NCI-H345 (cell line): ENCODE data around the gene HSPBAP1.
"Not testable (repeated sequence)": the region's sequence is repeated elsewhere in the genome, so short reads cannot be mapped to it uniquely, and the experiment has no call there.

Experiments used
- DNase-seq: peaks from one replicate; lab custom pipeline; 2025; lab: John Stamatoyannopoulos, UW

The HSPBAP1 gene

DNA sequence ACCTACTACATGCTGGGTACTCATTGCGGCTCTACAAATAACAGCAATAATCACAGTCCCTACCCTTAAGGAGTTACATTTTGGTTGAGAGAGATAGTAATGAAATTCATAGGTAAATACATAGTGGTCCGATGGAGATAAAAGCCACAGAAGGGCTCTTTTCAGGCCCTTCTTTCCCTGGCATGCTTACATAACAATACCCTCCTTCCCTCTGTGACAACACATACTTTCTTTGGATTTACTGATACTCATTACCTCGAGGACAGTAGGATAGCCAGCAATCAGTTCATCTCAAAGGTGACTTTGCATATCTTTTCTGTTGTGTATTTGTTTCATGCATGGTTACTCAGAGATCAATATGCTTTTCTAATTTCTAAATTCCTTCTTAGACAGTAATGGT lies 54.5 kb downstream of the HSPBAP1 start:
- no peak for DNase-seq

DNA sequence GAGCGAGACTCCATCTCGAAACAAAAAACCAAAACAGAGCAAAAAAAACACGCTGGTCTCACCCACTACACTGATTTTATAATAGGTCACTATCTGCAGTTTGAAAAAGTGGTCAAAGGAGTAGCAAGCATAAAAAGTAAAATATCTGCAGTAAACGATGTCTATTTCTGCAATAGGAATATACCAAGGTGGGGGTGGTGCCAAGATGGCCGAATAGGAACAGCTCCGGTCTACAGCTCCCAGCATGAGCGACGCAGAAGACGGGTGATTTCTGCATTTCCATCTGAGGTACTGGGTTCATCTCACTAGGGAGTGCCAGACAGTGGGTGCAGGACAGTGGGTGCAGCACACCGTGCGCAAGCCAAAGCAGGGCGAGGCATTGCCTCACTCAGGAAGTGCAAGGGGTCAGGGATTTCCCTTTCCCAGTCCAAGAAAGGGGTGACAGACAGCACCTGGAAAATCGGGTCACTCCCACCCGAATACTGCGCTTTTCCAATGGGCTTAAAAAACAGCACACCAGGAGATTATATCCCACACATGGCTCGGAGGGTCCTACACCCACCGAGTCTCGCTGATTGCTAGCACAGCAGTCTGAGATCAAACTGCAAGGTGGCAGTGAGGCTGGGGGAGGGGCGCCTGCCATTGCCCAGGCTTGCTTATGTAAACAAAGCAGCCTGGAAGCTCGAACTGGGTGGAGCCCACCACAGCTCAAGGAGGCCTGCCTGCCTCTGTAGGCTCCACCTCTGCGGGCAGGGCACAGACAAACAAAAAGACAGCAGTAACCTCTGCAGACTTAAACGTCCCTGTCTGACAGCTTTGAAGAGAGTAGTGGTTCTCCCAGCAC lies 60.7 kb downstream of the HSPBAP1 start:
- DNase-seq, result not testable (repeated sequence)

DNA sequence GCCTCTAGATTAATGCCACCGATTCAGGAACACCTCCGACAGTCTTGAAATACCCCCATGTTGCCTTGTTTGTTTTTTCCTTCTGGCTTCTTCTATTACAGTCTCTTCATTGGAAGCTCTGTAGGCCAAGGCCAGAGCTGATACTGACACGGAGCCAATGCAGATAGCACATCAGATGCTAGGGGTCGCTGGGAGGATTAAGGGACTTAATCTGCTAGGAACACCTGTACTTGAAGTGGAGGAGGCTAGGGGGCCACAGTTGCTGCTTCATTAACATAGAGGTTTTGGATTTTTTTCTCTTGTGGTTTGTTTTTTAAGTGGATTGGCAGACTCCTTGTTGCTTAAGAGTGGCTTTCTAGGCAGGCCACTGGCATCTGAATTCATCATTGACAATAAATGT lies 63.4 kb downstream of the HSPBAP1 start:
- no peak for DNase-seq

DNA sequence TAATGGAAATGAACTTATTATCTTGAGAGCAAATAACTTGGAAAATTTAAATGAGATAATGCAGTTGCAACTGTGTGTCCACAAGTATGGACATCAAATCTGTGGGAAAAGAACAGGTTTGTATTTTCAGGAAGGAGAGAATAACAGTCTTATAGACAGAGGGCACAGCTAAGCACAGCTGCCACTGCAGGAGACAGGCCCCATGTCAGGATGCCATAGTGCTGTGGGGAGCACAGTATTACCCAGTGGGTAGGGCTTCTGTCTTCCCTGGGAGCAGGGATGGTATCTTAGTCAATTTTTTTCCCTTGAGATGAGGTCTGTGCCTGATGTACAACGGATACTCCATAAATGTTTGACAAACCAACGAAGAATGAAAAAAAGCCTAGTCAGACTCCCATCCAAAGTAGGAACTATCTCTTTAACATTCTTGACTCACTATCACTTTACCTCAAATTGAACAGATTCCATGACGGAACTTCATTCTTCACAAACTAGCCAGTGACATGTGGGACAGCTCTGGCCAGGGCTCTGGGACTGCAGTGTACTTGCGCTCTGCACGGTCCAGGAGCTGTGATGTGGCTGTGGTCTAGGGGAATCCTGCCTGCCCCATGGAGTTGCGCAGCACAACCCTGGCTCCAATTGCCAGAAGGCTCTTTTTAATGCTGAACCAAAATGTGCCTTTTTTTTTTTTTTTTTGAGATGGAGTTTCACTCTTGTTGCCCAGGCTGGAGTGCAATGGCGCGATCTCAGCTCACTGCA lies 64.7 kb downstream of the HSPBAP1 start:
- DNase-seq, result no peak

DNA sequence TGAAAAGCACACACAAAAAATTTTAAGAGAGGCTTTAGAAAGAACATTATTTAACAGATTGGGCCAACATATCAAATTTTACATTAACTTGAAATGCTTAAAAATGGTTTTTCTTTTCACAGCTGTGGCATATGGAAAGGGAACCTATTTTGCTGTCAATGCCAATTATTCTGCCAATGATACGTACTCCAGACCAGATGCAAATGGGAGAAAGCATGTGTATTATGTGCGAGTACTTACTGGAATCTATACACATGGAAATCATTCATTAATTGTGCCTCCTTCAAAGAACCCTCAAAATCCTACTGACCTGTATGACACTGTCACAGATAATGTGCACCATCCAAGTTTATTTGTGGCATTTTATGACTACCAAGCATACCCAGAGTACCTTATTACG lies 65.4 kb downstream of the HSPBAP1 start:
- no peak for DNase-seq

DNA sequence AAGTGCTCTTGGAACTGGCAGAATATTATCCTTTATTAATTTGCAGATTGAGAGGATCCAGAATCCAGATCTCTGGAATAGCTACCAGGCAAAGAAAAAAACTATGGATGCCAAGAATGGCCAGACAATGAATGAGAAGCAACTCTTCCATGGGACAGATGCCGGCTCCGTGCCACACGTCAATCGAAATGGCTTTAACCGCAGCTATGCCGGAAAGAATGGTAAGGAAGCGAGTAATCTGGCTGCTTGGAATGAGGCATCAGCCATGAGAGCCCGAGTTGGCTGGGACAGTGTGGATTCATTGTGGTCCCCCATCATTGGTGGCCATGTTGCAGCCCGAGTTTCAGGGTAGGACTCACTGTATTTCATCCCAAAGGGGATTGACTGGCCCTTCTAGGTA lies 65.9 kb downstream of the HSPBAP1 start:
- DNase-seq, result no peak

DNA sequence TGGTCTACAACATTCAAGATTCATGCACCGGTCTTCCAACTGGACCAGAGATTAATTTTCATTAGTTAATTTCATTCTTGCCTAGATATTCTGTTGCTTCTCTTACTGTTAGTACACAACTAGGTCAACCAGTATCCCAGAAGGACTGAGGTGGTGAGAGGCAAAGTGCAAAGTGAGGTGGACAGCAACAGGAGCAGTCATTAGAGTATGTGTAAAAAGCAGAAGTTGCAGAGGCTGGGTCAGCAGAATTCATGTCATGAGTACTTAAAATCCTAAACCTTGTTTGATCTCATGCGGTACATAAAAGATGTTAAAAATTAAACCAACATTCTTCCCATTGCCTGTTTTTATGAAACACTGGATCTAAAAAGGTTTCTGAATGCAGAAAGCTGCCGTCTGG lies 66.3 kb downstream of the HSPBAP1 start:
- no peak for DNase-seq

DNA sequence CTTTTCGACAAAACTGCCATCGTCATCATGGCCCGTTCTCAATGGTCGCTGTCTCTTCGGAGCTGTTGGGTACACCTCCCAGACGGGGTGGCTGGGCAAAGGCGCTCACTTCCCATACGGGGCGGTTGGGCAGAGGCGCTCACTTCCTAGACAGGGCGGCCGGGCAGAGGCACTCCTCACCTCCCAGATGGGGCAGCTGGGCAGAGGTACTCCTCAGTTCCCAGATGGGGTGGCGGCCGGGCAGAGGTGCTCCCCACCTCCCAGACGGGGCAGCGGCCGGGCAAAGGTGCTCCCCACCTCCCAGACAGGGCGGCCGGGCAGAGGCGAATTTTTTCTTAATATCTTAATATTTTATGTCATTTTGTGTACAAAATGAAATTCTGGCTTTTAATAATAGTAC lies 68.5 kb downstream of the HSPBAP1 start:
- DNase-seq, result no peak

DNA sequence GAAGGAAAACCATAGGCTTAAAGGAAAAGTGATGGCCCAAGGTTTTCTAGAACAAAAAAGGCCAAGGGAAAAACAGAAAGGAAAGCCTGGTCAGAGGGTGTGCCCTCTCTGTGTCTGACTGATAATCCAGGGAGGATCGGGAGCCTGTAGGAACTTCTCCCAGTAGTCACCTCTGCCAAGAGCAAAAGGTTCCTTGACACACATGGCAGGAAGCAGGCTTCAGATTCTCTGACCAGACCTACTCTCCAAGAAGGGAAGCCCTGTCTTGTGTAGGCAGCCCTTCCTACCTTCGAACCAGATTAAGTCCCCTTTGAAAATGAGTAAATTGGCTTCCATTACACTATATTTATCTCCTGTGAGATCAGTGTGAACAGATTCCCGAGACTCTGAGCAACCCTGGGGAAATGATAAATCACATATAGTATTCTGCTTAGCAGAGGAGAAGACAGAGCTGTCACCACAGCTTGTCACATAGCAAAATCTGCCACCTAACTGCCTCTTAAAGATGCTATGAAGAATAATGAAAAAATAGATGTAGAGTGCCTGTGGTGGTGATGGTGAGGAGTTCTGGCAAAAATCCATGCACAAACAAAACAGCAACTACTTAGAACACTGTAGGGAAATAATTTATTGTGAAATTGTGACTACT lies 74.2 kb downstream of the HSPBAP1 start:
- DNase-seq, result no peak

DNA sequence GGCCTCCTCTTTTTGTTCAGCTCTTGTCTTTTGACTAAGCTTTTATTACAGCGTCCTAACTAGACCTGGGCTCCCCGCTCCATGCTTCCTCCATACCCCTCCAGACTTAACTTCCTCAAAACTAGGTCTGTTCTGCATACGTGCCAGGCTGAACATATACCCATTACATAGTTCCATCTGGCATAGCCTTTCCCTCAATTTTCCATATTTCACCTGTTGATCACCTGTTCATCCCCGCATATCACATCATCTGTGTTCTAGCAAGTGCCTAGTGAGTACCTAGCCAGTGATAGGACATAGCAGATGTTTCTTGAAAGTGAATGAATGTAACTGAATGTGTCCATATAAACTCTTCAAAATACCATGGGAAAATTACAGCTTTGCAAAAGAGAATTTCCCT lies 77.0 kb downstream of the HSPBAP1 start:
- no peak for DNase-seq

DNA sequence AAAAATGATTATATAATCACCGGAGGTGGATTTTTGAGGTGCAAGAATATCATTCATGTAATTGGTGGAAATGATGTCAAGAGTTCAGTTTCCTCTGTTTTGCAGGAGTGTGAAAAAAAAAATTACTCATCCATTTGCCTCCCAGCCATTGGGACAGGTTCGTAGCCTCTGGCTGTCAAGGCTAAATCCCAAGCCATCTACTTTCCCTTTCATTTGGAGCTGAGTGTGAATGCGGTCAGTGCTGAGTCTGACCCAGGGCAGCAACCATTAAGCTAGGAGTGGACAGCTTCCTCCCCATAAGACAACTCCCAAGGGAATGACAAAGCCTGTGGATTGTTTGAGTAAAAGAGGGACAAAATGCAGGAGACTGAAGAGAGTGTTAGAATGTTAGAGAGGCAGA lies 79.4 kb downstream of the HSPBAP1 start:
- no peak for DNase-seq

DNA sequence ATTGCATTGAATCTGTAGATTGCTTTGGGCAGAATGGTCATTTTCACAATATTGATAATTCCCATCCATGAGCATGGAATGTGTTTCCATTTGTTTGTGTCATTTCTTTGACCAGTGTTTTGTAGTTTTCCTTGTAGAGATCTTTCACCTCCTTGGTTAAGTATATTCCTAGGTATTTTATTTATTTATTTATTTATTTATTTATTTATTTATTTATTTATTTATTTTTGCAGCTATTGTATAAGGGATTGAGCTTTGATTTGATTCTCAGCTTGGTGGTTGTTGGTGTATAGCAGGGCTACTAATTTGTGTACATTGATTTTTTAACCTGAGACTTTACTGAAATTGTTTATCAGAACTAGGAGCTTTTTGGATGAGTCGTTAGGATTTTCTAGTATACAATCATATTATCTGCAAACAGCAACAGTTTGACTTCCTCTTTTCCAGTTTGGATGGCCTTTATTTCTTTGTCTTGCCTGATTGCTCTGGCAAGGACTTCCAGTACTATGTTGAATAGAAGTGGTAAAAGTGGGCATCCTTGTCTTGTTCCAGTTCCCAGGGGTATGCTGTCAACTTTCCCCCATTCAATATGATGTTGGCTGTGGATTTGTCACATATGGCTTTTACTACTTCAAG lies 82.9 kb downstream of the HSPBAP1 start:
- not testable (repeated sequence) for DNase-seq

DNA sequence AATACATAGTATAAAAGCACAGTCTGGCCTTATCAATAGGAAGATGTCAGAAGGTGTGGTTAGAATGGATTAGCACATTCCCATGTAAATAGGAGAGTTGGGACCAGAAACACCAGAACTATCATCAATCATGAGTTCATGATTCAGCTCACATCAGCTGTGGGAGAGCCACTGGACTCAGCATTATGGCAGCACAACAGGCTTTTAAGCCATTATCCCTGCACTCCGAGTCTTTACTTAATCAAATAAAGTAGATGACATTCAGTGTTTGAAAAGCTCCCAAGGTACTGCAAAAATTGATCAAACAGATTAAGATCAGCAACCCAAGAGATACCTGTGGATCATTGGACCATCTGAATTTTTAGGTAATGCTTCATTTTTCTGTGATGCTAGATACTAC lies 88.3 kb downstream of the HSPBAP1 start:
- DNase-seq, result no peak

DNA sequence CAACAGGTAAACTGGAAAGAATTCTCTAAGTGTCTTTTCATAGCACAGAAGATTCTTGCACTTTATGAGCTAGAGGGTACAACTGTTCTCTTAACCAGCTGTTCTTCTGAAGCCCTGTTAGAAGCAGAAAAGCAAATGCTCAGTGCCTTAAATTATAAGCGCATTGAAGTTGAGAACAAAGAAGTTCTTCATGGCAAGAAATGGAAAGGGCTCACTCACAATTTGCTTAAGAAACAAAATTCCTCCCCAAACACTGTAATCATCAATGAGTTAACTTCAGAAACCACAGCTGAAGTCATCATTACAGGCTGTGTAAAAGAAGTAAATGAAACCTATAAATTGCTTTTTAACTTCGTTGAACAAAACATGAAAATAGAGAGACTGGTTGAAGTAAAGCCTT lies 93.4 kb downstream of the HSPBAP1 start:
- no peak for DNase-seq

DNA sequence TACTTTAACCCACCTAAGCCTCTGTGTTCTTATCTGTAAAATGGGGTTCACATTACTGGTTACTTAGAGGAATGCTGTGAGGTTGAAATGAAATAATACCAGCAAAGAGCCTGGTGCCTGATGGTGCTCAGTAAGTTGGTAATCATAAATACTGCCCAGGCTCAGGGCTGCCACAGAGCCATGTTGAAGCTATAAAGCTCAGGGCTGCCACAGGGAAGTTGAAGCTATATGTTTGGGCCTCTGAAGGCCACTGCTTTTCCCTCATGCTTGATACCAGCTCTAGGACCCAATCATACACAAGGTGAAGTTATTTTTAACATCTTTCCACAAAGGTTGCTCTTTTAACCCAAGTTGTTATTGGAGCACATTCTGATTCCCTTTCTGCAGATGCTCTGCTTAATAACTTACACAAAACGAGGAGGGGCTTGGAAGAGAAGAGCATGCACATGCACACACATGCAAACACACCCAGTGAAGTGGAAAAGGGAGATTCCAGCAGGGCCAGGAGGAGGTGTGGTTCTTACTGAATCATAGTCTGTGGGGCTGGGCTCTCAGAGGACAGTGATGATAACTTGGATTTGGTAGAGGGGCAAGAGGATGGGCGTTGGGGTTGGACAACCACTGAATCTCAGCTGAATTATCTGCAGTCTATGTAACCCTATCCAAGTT lies 95.5 kb downstream of the HSPBAP1 start:
- DNase-seq, result no peak

DNA sequence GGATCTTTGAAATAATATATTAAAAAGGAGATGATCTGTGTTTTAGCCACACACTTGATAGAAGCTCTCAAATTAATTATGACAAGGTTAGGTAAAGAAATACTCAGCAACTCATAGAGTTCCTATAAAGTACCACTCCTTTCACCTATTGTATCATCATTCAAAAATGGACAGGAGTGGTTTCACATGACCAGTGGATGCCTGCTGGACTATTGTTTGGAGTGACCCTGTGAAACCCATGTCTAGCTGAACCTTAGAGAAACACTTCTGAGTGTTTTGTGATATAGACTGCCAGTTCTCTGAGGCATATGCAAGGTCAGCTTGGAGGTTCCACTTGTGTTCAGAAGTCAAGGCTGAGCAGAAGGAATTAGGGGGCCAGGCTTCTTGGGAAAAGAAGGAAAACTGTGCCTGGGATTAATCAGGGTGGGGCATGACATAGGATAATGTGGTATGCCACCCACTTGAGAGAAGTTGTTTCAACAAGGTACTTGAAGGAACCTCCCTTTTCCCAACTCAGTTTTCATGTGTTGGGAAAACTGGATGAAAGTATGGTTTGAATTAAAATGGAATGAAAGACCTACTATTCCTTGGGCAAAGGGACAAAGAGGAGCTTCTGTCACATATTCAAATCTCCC lies 97.6 kb downstream of the HSPBAP1 start:
- no peak for DNase-seq

DNA sequence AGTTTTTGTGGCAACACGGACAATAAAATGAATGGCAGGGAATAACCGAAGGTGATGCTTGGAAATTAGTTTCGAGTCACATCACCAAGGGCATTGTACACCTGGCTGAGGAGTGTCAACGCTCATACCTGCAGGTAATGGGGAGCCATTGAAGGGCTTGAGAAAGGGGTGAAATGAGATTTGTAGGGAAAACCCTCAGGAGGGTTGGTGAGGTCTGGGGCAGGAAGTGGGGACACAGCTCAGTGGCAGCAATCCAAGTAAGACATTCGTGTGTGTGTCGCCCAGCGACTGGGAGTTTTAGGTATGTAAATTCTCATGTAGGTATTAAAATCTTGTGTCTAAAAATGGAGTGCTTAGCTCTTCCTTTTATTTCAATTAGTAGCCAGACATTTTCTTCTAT lies 98.7 kb downstream of the HSPBAP1 start:
- no peak for DNase-seq

DNA sequence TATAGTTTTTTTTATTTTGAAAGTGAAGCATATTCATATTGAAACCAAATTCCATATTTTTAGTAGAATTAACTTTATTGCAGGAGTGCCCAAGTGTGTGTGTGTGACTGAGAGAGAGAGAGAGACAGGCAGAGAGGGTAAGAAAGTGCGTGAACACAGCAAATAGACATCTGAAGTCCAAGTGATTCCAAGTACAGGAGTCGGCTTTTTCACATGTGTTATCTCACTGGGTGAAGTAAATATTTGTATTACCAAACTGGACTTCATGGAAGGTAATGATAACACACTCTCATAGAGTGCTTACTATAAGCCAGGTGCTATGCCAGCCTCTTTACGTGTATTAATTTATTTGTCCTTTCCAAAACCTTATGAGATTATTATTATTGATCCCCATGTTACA lies 101.0 kb downstream of the HSPBAP1 start:
- DNase-seq, result no peak

DNA sequence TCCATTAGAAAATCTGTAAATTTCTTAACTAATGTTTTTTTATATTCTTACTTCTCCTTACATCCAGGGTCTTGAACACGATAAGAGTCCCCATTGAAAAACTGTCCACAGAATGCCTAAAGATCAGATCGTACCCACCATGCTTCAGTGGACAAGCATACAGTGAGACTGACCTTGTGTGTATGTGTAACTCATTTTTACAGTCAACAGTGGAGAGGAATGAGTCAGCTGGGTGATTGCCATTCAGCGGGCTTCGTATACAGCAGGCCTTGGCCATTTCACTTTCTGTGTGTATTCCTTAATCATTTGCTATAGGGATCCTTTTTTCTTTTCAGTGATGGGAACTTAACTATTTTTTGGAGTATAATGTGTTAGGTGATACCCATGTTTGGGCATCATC lies 102.4 kb downstream of the HSPBAP1 start:
- DNase-seq, result no peak

DNA sequence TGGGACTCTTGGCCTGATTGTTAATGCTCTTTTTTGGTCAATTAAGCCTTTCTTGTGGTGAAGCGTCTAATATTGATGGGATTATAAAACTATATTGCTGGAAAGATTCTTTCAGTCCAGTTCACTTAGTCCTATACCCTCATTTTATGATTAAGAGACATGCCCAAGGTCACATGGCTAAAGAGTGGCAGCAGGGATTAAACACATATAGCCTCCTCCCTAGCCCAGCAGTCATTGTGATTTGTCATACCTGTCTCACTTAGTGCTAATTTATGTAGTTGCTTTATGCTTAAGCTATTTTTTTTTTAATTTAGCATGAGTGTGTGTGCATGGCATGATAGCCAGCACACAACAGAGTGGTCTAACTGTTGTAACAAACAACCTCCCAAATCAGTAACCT lies 103.5 kb downstream of the HSPBAP1 start:
- no peak for DNase-seq
